ENCODE data around the gene FCF1.

Gene FCF1

GRCh38 chr14:74771399-74771798, 58.5 kb downstream of the FCF1 start:
- no peak overlapping the region for H3K4me3 ChIP-seq (ENCODE audit: control insufficient read depth, low read depth, low read length)
- no peak for DNase-seq (ENCODE audit: low read depth)
- TF ChIP-seq CTCF (conservative IDR thresholded peaks at IDR 0.05; ENCODE audit: control insufficient read depth, insufficient read depth, low read depth, low read length), result no peak

- no peak for TF ChIP-seq CTCF (conservative IDR thresholded peaks at IDR 0.05; ENCODE audit: control insufficient read depth, insufficient read depth, low read depth, low read length)
- no peak overlapping the region for H3K4me3 ChIP-seq (ENCODE audit: control insufficient read depth, low read depth, low read length)
- no peak for DNase-seq (ENCODE audit: low read depth)
Observed at GRCh38 chr14:74784634-74785033, 71.7 kb downstream of the FCF1 start.

- TF ChIP-seq CTCF (conservative IDR thresholded peaks at IDR 0.05; ENCODE audit: control insufficient read depth, insufficient read depth, low read depth, low read length), result no peak
- no peak for DNase-seq (ENCODE audit: low read depth)
- no peak overlapping the region for H3K4me3 ChIP-seq (ENCODE audit: control insufficient read depth, low read depth, low read length)
Observed at GRCh38 chr14:74785056-74785613, 72.2 kb downstream of the FCF1 start.

- DNase-seq (ENCODE audit: low read depth), result no peak
- no peak overlapping the region for H3K4me3 ChIP-seq (ENCODE audit: control insufficient read depth, low read depth, low read length)
- no peak for TF ChIP-seq CTCF (conservative IDR thresholded peaks at IDR 0.05; ENCODE audit: control insufficient read depth, insufficient read depth, low read depth, low read length)
Observed at GRCh38 chr14:74786796-74787315, 73.9 kb downstream of the FCF1 start.
